ENCODE data around the gene SAA4.

Gene SAA4

GRCh38 chr11:18233912-18234311 lies 2.7 kb downstream of the SAA4 start:
- no peaks in the 10 kb centered on the region for H3K9me3 ChIP-seq (ENCODE audit: severe bottlenecking)
- no peak for ATAC-seq (ENCODE audit: low read depth)
- H3K4me3 ChIP-seq (ENCODE audit: severe bottlenecking), result no peak overlapping the region
- H3K4me1 ChIP-seq (ENCODE audit: insufficient read depth, poor library complexity, severe bottlenecking), result no peaks in the 10 kb centered on the region
- no peaks in the 10 kb centered on the region for H3K36me3 ChIP-seq (ENCODE audit: low read depth)
- H3K27ac ChIP-seq (ENCODE audit: poor library complexity, severe bottlenecking), result no peak overlapping the region
- H3K27me3 ChIP-seq (ENCODE audit: insufficient read depth, poor library complexity, severe bottlenecking), result no peaks in the 10 kb centered on the region
- DNase-seq (ENCODE audit: low spot score), result no peak
- TF ChIP-seq CTCF (IDR thresholded peaks at IDR 0.05; ENCODE audit: poor library complexity, severe bottlenecking), result no peak

- Histone ChIP-seq H3K27me3 (ENCODE audit: insufficient read depth, poor library complexity, severe bottlenecking) (no peaks in the 10 kb centered on the region), H3K9me3 (ENCODE audit: severe bottlenecking) (no peaks in the 10 kb centered on the region), H3K36me3 (ENCODE audit: low read depth) (no peaks in the 10 kb centered on the region), H3K4me3 (ENCODE audit: severe bottlenecking) (no peak overlapping the region), H3K4me1 (ENCODE audit: insufficient read depth, poor library complexity, severe bottlenecking) (no peaks in the 10 kb centered on the region), H3K27ac (ENCODE audit: poor library complexity, severe bottlenecking) (no peak overlapping the region)
- DNase-seq (ENCODE audit: low spot score) (no peak), ATAC-seq (ENCODE audit: low read depth) (no peak)
- TF ChIP-seq CTCF (IDR thresholded peaks at IDR 0.05; ENCODE audit: poor library complexity, severe bottlenecking), result no peak
Observed at GRCh38 chr11:18230859-18231258, 5.7 kb downstream of the SAA4 start.

GRCh38 chr11:18229501-18229900 lies 7.1 kb downstream of the SAA4 start:
- Histone ChIP-seq H3K4me3 (ENCODE audit: severe bottlenecking) (no peak overlapping the region), H3K4me1 (ENCODE audit: insufficient read depth, poor library complexity, severe bottlenecking) (no peaks in the 10 kb centered on the region), H3K27me3 (ENCODE audit: insufficient read depth, poor library complexity, severe bottlenecking) (no peaks in the 10 kb centered on the region), H3K27ac (ENCODE audit: poor library complexity, severe bottlenecking) (no peak overlapping the region), H3K36me3 (ENCODE audit: low read depth) (no peaks in the 10 kb centered on the region), H3K9me3 (ENCODE audit: severe bottlenecking) (no peaks in the 10 kb centered on the region)
- DNase-seq (ENCODE audit: low spot score), result no peak
- TF ChIP-seq CTCF (IDR thresholded peaks at IDR 0.05; ENCODE audit: poor library complexity, severe bottlenecking), result no peak
- no peak for ATAC-seq (ENCODE audit: low read depth)

GRCh38 chr11:18225913-18226312 lies 10.7 kb downstream of the SAA4 start:
- ATAC-seq (ENCODE audit: low read depth) (no peak), DNase-seq (ENCODE audit: low spot score) (no peak)
- no peaks in the 10 kb centered on the region for H3K9me3 ChIP-seq (ENCODE audit: severe bottlenecking)
- no peaks in the 10 kb centered on the region for H3K36me3 ChIP-seq (ENCODE audit: low read depth)
- no peaks in the 10 kb centered on the region for H3K27me3 ChIP-seq (ENCODE audit: insufficient read depth, poor library complexity, severe bottlenecking)
- H3K27ac ChIP-seq (ENCODE audit: poor library complexity, severe bottlenecking), result no peak overlapping the region
- no peak for TF ChIP-seq CTCF (IDR thresholded peaks at IDR 0.05; ENCODE audit: poor library complexity, severe bottlenecking)
- H3K4me3 ChIP-seq (ENCODE audit: severe bottlenecking), result no peak overlapping the region
- no peaks in the 10 kb centered on the region for H3K4me1 ChIP-seq (ENCODE audit: insufficient read depth, poor library complexity, severe bottlenecking)

- H3K36me3 ChIP-seq (ENCODE audit: low read depth), result no peaks in the 10 kb centered on the region
- ATAC-seq (ENCODE audit: low read depth), result no peak
- H3K9me3 ChIP-seq (ENCODE audit: severe bottlenecking), result no peaks in the 10 kb centered on the region
- no peaks in the 10 kb centered on the region for H3K4me1 ChIP-seq (ENCODE audit: insufficient read depth, poor library complexity, severe bottlenecking)
- no peak overlapping the region for H3K4me3 ChIP-seq (ENCODE audit: severe bottlenecking)
- DNase-seq (ENCODE audit: low spot score), result no peak
- TF ChIP-seq CTCF (IDR thresholded peaks at IDR 0.05; ENCODE audit: poor library complexity, severe bottlenecking), result no peak
- no peak overlapping the region for H3K27ac ChIP-seq (ENCODE audit: poor library complexity, severe bottlenecking)
- H3K27me3 ChIP-seq (ENCODE audit: insufficient read depth, poor library complexity, severe bottlenecking), result no peaks in the 10 kb centered on the region
Observed at GRCh38 chr11:18223591-18224387, 12.8 kb downstream of the SAA4 start.

All from RWPE2 (cell line).